ENCODE data around the gene AARS2.
"Not testable (repeated sequence)": the region's sequence is repeated elsewhere in the genome, so short reads cannot be mapped to it uniquely, and the experiment has no call there.

The AARS2 gene

GRCh38 chr6:44352259-44352658 lies 39.1 kb upstream of the AARS2 start:
- TF ChIP-seq SNAI2 (CRISPR knock-in tag; IDR thresholded peaks at IDR 0.05) = no peak
- TF ChIP-seq ARNTL (CRISPR knock-in tag; IDR thresholded peaks at IDR 0.05; ENCODE audit: borderline replicate concordance, low read depth) = no peak
- TF ChIP-seq CSDC2 (CRISPR knock-in tag; IDR thresholded peaks at IDR 0.05) = no peak
- no peak for TF ChIP-seq ZNF70 (CRISPR knock-in tag; IDR thresholded peaks at IDR 0.05)
- no peak for TF ChIP-seq TSHZ2 (CRISPR knock-in tag; IDR thresholded peaks at IDR 0.05)
- no peak for TF ChIP-seq ESRRG (CRISPR knock-in tag; IDR thresholded peaks at IDR 0.05)
- TF ChIP-seq, protein P1, sequence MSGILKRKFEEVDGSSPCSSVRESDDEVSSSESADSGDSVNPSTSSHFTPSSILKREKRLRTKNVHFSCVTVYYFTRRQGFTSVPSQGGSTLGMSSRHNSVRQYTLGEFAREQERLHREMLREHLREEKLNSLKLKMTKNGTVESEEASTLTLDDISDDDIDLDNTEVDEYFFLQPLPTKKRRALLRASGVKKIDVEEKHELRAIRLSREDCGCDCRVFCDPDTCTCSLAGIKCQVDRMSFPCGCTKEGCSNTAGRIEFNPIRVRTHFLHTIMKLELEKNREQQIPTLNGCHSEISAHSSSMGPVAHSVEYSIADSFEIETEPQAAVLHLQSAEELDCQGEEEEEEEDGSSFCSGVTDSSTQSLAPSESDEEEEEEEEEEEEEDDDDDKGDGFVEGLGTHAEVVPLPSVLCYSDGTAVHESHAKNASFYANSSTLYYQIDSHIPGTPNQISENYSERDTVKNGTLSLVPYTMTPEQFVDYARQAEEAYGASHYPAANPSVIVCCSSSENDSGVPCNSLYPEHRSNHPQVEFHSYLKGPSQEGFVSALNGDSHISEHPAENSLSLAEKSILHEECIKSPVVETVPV (CRISPR knock-in tag; IDR thresholded peaks at IDR 0.05) = no peak
- TF ChIP-seq GLIS3 (CRISPR knock-in tag; IDR thresholded peaks at IDR 0.05) = no peak
- TF ChIP-seq TOX (CRISPR knock-in tag; IDR thresholded peaks at IDR 0.05; ENCODE audit: borderline replicate concordance) = no peak
- ATAC-seq = no peak

DNA sequence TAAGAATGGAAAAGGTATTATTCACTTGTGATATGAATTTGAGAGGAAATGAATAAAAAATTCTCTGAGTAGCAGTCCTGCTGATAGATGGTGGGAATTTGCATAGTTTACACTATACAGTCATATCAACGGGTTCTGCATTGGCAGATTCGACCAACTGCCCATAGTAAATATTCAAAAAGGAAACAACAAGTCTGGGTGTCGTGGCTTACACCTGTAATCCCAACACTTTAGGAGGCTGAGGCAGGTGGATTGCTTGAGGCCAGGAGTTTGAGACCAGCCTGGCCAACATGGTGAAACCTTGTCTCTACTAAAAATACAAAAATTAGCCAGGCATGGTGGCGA lies 37.5 kb upstream of the AARS2 start:
- ATAC-seq = not testable (repeated sequence)

- TF ChIP-seq PPARA (CRISPR knock-in tag; IDR thresholded peaks at IDR 0.05; ENCODE audit: borderline replicate concordance) = no peak
- no peak for TF ChIP-seq ESRRG (CRISPR knock-in tag; IDR thresholded peaks at IDR 0.05)
- no peak for TF ChIP-seq CSDC2 (CRISPR knock-in tag; IDR thresholded peaks at IDR 0.05)
- no peak for TF ChIP-seq ISL1 (CRISPR knock-in tag; IDR thresholded peaks at IDR 0.05)
- no peak for TF ChIP-seq ARNTL (CRISPR knock-in tag; IDR thresholded peaks at IDR 0.05; ENCODE audit: borderline replicate concordance, low read depth)
- no peak for TF ChIP-seq TSHZ2 (CRISPR knock-in tag; IDR thresholded peaks at IDR 0.05)
- no peak for TF ChIP-seq ZC3H10 (CRISPR knock-in tag; IDR thresholded peaks at IDR 0.05)
- no peak for TF ChIP-seq ZNF8 (CRISPR knock-in tag; IDR thresholded peaks at IDR 0.05)
- no peak for ATAC-seq
Observed at GRCh38 chr6:44349904-44350649, 36.9 kb upstream of the AARS2 start.

GRCh38 chr6:44346818-44347217 lies 33.7 kb upstream of the AARS2 start:
- ATAC-seq = not testable (repeated sequence)

DNA sequence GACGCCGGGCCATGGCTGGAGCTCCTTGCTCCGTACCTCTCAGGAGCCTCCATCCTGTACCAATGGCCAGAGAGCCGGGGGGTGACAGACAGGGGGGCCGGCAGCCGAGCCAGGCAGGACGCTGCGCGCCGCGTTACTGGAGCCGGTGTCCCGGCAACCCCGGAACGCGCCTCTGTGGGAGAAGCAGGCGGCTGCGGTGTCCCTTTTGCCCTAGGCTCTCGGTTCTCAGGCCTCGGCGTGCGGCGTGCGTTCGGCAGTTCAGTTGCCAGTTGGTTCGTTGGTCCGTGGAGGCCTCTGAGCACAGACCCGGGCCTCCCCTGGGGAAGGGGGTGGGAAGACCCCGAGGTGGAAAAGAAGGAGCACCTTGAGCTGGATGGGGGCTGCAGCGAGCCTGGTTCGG lies 29.3 kb upstream of the AARS2 start, which contains the start of gene SPATS1:
Gene SPATS1 (plus strand): TSS at position 162 of the 400 bp plus-strand sequence. CDS start 446 bp downstream, outside the sequence.
- ATAC-seq = peak; percentile 37; the same call in 2 of the 3 replicates
- TF ChIP-seq ISL1 (CRISPR knock-in tag; IDR thresholded peaks at IDR 0.05) = no peak
- TF ChIP-seq TCF4 (CRISPR knock-in tag; IDR thresholded peaks at IDR 0.05; ENCODE audit: borderline replicate concordance) = no peak
- TF ChIP-seq ZC3H10 (CRISPR knock-in tag; IDR thresholded peaks at IDR 0.05) = no peak
- TF ChIP-seq CSDC2 (CRISPR knock-in tag; IDR thresholded peaks at IDR 0.05) = no peak
- TF ChIP-seq, protein P2, sequence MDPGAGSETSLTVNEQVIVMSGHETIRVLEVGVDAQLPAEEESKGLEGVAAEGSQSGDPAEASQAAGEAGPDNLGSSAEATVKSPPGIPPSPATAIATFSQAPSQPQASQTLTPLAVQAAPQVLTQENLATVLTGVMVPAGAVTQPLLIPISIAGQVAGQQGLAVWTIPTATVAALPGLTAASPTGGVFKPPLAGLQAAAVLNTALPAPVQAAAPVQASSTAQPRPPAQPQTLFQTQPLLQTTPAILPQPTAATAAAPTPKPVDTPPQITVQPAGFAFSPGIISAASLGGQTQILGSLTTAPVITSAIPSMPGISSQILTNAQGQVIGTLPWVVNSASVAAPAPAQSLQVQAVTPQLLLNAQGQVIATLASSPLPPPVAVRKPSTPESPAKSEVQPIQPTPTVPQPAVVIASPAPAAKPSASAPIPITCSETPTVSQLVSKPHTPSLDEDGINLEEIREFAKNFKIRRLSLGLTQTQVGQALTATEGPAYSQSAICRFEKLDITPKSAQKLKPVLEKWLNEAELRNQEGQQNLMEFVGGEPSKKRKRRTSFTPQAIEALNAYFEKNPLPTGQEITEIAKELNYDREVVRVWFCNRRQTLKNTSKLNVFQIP (CRISPR knock-in tag; IDR thresholded peaks at IDR 0.05; ENCODE audit: borderline replicate concordance, low read depth) = no peak
- no peak for TF ChIP-seq TSHZ2 (CRISPR knock-in tag; IDR thresholded peaks at IDR 0.05)
- TF ChIP-seq ZNF70 (CRISPR knock-in tag; IDR thresholded peaks at IDR 0.05) = no peak
- TF ChIP-seq ZNF8 (CRISPR knock-in tag; IDR thresholded peaks at IDR 0.05) = no peak
- no peak for TF ChIP-seq TOX (CRISPR knock-in tag; IDR thresholded peaks at IDR 0.05; ENCODE audit: borderline replicate concordance)
- no peak for TF ChIP-seq ESRRG (CRISPR knock-in tag; IDR thresholded peaks at IDR 0.05)

Measured in SK-N-SH treated with all-trans-retinoic acid at 6 μM for 48 hours (cell line).